Retina (tissue), 1 donor: ENCODE data around the gene CDH4.

Experiments used
- DNase-seq: peaks from one replicate; pipeline ENCODE4 v3.0.0-alpha.2; 2016

The CDH4 gene

GRCh38 chr20:61816606-61817460, 564.8 kb downstream of the CDH4 start:
- DNase-seq, result no peak

GRCh38 chr20:61817575-61817974, 565.5 kb downstream of the CDH4 start:
- DNase-seq, result no peak

GRCh38 chr20:61818746-61819573, 566.9 kb downstream of the CDH4 start:
- DNase-seq, result no peak

GRCh38 chr20:61819574-61819846, 567.4 kb downstream of the CDH4 start:
- DNase-seq, result no peak

- DNase-seq, result no peak
Measured at GRCh38 chr20:61819921-61820825, 568.1 kb downstream of the CDH4 start.

- no peak for DNase-seq
Measured at GRCh38 chr20:61821735-61822134, 569.7 kb downstream of the CDH4 start.

- no peak for DNase-seq
Measured at GRCh38 chr20:61822396-61822795, 570.3 kb downstream of the CDH4 start.

- DNase-seq, result no peak
Measured at GRCh38 chr20:61823242-61823641, 571.2 kb downstream of the CDH4 start.

- no peak for DNase-seq
Measured at GRCh38 chr20:61828891-61829290, 576.8 kb downstream of the CDH4 start.

- no peak for DNase-seq
Measured at GRCh38 chr20:61829526-61829925, 577.5 kb downstream of the CDH4 start.

- DNase-seq, result no peak
Measured at GRCh38 chr20:61830241-61830930, 578.3 kb downstream of the CDH4 start.

- no peak for DNase-seq
Measured at GRCh38 chr20:61830991-61831390, 578.9 kb downstream of the CDH4 start.

- DNase-seq, result no peak
Measured at GRCh38 chr20:61832181-61832580, 580.1 kb downstream of the CDH4 start.

- DNase-seq, result no peak
Measured at GRCh38 chr20:61833807-61834610, 581.9 kb downstream of the CDH4 start.

- DNase-seq, result no peak
Measured at GRCh38 chr20:61835301-61835700, 583.2 kb downstream of the CDH4 start.

- no peak for DNase-seq
Measured at GRCh38 chr20:61835791-61836350, 583.8 kb downstream of the CDH4 start.

GRCh38 chr20:61837200-61837599, 585.1 kb downstream of the CDH4 start:
- DNase-seq, result no peak

GRCh38 chr20:61839223-61839911, 587.3 kb downstream of the CDH4 start:
- no peak for DNase-seq

- DNase-seq, result peak; percentile 71
Measured at GRCh38 chr20:61839912-61840778, 588.1 kb downstream of the CDH4 start.
